Adipose tissue (tissue), 3 donors: ENCODE data around the gene PROM2. TPM values are rescaled to one million over a fixed set of nuclear protein-coding genes. Genes with fewer than 3 reads are reported as not detected.
"Not testable (repeated sequence)": the region's sequence is repeated elsewhere in the genome, so short reads cannot be mapped to it uniquely, and the experiment has no call there.

Experiments
- H3K27ac ChIP-seq: one replicate; pipeline ENCODE4 v1.5.1; 2013; ENCODE audit warnings: low read depth, low read length
- WGBS, 3 donors: extraction: QIAGEN DNeasy Blood & Tissue Kit; methylation state at CpG; one replicate each; pipeline ENCODE4 v1.1.7; 2013; 5-methylcytosine and 5-hydroxymethylcytosine counted together
- polyA plus RNA-seq, 3 donors: library from polyadenylated mRNA; stranded (reverse); fragments of 200-250 nt; gene quantifications; one replicate each; pipeline ENCODE4 v1.2.3, GENCODE V29; 2013
- donor health status: healthy with polysubstance abuse.
- donor health status: Bipolar disorder and iron deficiency.
- donor health status: healthy.

PROM2 gene, protein sequence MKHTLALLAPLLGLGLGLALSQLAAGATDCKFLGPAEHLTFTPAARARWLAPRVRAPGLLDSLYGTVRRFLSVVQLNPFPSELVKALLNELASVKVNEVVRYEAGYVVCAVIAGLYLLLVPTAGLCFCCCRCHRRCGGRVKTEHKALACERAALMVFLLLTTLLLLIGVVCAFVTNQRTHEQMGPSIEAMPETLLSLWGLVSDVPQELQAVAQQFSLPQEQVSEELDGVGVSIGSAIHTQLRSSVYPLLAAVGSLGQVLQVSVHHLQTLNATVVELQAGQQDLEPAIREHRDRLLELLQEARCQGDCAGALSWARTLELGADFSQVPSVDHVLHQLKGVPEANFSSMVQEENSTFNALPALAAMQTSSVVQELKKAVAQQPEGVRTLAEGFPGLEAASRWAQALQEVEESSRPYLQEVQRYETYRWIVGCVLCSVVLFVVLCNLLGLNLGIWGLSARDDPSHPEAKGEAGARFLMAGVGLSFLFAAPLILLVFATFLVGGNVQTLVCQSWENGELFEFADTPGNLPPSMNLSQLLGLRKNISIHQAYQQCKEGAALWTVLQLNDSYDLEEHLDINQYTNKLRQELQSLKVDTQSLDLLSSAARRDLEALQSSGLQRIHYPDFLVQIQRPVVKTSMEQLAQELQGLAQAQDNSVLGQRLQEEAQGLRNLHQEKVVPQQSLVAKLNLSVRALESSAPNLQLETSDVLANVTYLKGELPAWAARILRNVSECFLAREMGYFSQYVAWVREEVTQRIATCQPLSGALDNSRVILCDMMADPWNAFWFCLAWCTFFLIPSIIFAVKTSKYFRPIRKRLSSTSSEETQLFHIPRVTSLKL
- 1 to 10 TPM; 2.0 to 6.1 (median 3.0) TPM for polyA plus RNA-seq

DNA sequence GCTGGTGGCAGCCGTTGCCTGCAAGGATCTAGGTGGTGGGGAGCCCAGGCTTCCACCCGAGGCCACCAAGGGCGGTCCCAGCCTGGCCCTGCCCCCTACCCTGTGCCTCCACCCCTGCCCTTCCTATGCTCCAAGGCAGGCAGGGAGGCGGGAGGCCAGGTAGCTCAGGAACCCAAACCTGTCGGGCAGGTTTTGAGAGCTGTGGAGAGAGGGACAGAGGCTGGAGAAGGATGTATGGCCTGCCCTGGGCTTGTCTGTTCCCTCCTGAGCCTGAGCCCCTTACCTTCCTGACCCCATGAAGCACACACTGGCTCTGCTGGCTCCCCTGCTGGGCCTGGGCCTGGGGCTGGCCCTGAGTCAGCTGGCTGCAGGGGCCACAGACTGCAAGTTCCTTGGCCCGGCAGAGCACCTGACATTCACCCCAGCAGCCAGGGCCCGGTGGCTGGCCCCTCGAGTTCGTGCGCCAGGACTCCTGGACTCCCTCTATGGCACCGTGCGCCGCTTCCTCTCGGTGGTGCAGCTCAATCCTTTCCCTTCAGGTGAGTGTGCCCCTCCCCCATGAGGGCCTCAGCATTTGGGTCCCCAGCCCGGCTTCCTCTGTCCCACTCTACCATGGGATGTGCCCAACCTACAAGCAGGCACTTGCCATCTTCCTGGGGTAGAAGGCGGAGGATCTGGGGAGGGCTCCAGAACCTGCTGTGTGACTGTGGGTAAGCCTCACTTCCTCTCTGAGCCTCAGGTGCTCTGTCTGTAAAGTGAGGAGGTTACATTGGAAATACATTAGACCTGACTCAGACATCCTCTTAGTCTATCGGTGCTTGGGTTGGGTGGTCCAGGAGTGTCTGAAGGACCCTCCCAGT, at the start of gene PROM2:
TSS of gene PROM2 (plus strand) at position 159 of the 860 bp plus-strand sequence. CDS start at position 296, 137 bp downstream.
- 28 to 83% (median 78%) methylated on average over 17 of the region's 17 CpGs for WGBS, 3 donors

DNA sequence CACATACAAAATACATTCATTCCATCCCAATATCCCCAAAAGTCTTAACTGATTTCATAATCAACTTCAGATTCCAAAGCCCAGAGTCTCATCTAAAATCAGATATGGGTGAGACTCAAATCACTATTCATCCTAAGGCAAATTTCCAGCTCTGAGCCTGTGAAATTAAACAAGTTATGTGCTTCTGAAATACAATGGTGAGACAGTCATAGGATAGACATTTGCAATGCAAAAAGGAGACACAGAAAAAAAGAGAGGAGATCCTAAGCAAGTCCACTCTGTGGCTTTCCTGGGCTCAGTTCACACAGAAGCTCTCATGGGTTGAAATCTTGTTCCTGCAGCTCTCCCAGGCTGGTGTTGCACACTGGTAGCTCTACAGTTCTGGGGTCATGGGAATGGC, 48.6 kb upstream of the PROM2 start:
- no peak overlapping the region for H3K27ac ChIP-seq

More for the DNA sequence above, at the start of gene PROM2:
- H3K27ac ChIP-seq: no peak within 1 kb of the TSS

DNA sequence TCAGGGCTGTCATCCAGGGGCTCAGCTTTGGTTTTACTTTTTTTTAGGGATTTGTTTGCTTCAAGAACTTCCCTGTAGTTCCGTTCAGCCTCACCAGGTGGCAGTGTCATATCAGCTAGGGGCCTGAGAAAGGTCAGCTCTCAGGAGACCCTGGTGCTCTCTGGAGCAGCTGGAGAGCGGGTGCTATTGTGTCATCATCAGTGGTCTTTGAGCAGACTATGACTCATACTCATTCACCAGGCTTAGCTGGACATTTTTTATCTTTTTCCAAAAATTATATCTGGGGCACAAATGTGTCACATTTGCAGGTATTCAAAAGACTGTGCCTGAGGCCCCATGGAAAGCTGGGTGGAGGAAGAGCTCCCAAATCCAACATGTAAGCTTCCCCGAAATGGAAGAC, 42.5 kb upstream of the PROM2 start:
- WGBS, 3 donors: 39 to 55% (median 51%) methylated on average over 3 of the region's 3 CpGs

DNA sequence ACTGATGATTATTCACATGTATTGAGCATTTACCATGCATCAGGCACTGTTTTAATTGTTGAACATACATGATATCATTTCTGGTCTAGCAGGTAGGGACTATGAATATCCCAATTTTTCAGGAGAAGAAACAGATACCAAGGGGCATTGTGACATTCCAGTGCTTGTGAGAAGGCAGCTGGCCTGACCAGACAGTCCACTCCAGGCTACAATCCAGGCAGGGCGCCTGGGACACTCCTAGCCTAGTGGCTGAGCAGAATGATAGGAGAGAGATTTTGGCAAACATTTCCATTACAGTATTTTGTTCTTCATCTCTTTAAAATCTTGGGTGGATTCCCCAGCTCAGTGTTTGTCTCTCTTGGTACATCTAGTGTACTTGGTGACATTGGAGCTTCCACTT, 42.0 kb upstream of the PROM2 start:
- no peak overlapping the region for H3K27ac ChIP-seq
- WGBS, 3 donors: 63 to 95% (median 90%) methylated on average over 1 of the region's 1 CpG

More for the DNA sequence above, 42.5 kb upstream of the PROM2 start:
- H3K27ac ChIP-seq: no peak overlapping the region

DNA sequence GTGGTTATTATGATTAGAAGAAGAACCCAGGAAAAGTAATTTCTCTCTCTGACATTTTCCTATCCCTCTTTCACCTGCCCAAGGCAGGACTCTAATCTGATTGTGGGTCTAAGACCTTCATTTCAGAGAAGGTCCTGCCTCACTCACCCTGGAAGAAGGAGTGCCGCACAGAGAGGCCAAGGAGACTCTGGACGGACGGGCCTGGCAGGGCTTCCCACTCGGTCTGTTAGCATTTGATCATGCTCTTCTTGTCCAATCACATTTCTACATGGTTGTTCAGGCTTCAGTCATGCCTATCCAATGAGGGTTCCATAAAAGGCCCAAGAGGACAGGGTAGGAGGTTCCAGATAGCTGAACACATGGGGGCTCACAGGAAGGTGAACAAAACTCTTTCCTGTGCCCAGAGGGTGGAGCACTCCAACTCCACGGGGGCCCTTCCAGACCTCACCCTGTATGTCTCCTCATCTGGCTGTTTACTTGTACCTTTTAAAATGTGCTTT, 39.9 kb upstream of the PROM2 start:
- WGBS, 3 donors: 88 to 92% (median 91%) methylated on average over 5 of the region's 5 CpGs

DNA sequence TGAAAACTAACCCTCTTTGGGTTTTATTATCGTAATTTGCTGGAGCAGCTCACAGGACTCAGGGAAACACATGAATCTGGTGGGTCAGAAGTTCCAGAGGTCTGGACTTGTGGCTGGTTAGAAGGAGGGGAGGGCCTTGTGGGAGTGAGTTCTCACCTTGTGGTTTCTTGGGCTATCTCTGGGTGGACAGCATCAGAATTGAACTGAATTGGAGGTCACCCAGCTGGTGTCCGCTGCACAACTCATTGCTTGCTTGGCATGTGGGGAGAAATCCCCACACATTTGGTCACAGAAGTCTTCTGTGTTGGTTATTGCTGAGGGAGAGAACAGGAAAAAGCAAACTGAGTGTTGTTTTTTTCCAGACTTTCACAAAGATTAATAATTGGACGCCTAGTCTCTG, 39.4 kb upstream of the PROM2 start:
- WGBS, 3 donors: 95% methylated on average over 3 of the region's 3 CpGs
- no peak overlapping the region for H3K27ac ChIP-seq

More for the DNA sequence above, 39.9 kb upstream of the PROM2 start:
- H3K27ac ChIP-seq: no peak overlapping the region

DNA sequence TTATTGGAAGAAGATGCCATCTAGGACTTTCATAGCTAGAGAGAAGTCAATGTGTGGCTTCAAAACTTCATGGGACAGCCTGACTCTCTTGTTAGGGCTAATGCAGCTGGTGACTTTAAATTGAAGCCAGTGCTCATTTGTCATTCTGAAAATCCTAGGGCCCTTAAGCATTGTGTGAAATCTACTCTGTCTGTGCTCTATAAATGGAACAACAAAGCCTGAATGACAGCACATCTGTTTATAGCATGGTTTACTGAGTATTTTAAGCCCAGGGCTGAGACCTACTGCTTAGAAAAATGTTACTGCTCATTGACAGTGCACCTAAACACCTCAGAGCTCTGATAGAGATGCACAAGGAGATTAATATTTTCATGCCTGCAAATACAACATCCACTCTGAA, 36.1 kb upstream of the PROM2 start:
- H3K27ac ChIP-seq: no peak overlapping the region

DNA sequence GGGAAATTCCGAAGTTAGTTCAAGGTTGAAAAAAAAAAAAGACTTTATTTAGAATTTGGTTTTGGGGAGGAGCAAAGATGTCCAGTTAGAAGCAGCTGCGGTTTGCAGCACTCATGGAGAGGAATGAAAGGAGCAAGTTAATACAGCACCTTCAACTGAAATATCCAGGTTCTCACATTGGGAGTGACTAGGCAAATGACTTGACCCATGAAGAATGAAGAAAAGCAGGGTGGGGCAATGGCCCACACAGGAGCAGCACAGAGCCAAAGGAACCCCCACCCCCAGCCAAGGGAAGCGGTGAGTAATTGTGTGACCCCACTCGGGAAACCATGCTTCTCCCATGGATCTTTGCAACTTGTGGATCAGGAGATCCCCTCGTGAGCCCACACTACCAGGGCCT, 34.2 kb upstream of the PROM2 start:
- WGBS, 3 donors: 93 to 96% (median 94%) methylated on average over 5 of the region's 5 CpGs

DNA sequence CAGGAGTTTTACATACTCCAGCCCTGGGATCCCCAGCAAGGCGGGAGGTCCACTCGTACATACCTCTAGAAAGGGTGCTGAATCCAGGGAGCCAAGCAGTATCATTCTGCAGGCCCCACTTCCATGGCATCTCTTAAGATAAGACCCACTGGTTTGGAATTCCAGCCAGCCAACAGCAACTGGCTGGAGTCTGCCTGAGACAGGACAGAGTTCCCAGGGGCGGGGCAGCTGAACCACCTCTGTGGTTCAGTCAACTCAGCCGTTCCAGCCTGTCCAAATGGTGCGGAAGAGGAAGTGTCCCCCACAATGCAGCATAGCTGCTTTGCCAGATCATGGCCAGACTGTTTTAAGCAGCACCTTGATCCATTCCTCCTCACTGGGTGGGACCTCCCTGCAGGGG, 33.7 kb upstream of the PROM2 start:
- WGBS, 3 donors: 93 to 98% (median 96%) methylated on average over 5 of the region's 5 CpGs
- H3K27ac ChIP-seq: no peak overlapping the region

More for the DNA sequence above, 34.2 kb upstream of the PROM2 start:
- no peak overlapping the region for H3K27ac ChIP-seq

DNA sequence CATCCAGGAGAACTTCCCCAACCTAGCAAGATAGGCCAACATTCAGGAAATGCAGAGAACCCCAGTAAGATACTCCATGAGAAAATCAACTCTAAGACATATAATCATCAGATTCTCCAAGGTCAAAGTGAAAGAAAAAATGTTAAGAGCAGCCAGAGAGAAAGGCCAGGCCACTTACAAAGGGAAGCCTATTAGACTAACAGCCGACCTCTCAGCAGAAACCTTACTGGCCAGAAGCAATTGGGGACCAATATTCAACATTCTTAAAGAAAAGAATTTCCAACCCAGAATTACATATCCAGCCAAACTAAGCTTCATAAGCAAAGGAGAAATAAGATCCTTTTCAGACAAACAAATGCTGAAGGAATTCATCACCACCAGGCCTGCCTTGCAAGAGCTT, 32.2 kb upstream of the PROM2 start:
- WGBS, 3 donors: 91 to 96% (median 93%) methylated on average over 1 of the region's 1 CpG
- H3K27ac ChIP-seq: not testable (repeated sequence)

DNA sequence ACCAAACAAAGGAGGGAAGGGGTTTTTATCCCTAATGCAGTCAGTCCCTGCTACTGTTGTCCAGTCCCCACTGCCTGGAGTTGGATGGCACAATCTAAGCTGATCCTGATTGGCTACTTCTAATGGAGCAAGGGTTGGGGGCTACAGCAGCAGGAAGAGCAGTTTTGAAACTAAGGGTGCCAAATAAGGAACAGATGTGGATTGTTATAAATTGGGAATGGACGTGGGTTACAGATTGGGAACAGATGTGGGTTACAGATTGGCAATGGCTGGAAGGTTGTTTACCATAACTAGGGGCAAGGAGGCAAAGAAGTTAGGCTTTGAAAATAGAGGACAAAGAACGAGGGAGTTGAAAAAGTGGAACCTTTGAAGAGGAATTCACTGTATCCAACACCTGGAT, 16.0 kb upstream of the PROM2 start:
- H3K27ac ChIP-seq: no peak overlapping the region
- WGBS, 3 donors: 70 to 83% (median 77%) methylated on average over 2 of the region's 2 CpGs

DNA sequence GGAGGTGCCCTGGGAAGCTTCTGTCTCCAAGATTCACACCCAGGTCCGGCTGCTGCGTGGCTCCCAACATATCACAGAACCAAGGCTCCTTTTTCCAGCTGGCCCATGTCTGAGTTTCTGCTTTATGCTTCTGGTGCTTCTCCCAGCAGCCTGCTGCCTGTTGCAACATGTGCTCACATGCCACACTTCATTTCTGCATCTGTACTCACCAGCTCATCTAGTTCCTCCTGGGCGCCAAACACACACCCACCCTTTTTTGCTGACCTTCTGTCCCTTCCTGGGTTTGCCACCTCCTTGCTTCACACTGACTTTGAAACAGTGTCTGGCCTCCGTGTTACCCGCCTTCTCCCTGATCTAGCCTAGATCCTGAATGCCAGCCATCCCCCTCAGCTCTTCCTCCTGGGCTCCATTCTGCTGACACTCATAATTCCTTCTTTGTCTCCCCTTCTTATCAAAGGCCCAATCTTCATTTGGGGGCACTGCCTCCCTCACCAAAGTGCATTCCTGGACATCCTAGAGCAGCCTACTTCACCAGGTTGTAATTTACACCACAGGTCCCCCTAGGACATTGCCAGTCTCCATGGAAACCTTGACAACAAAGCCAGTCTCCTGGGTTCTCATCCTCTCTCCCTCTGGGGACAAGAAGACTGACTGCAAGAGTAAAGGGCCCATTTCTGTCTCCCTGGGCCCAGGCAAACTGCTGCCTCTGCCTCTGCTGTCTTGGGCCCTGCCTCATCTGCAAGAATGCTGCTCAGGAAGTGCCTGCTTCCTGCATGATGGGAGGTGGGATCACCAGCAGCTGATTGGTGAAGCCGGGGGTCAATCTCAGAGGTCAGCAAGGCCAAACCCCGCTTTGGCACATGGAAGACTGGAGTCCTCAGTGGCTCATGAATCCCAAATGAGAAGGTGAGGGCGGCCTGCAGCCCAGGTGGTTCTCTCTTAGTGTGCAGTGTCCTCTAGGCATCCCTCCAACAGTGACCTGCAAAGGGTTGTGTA, 13.9 kb upstream of the PROM2 start:
- WGBS, 3 donors: 66 to 93% (median 74%) methylated on average over 8 of the region's 8 CpGs
- no peak overlapping the region for H3K27ac ChIP-seq

DNA sequence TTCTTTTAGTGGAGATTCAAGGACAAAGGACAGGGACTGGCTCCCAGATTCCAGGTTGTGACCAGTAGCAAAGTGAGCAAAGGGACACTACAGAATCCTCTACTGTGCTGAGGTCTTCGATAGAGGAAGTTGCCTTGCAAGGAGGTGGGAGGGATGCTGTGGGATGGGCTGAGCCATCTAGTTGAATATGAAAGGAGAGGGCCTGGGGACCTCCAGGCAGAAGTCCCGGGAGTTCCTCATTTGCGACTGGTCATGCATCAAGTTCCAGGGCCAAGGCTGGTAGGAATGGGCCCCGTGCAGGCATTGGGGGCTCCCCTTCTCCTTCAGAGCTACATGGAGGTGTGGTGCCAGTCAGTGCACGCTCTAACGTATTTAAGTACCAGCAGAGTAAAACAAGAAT, 12.6 kb upstream of the PROM2 start:
- H3K27ac ChIP-seq: no peak overlapping the region
- 54 to 81% (median 56%) methylated on average over 6 of the region's 6 CpGs for WGBS, 3 donors

DNA sequence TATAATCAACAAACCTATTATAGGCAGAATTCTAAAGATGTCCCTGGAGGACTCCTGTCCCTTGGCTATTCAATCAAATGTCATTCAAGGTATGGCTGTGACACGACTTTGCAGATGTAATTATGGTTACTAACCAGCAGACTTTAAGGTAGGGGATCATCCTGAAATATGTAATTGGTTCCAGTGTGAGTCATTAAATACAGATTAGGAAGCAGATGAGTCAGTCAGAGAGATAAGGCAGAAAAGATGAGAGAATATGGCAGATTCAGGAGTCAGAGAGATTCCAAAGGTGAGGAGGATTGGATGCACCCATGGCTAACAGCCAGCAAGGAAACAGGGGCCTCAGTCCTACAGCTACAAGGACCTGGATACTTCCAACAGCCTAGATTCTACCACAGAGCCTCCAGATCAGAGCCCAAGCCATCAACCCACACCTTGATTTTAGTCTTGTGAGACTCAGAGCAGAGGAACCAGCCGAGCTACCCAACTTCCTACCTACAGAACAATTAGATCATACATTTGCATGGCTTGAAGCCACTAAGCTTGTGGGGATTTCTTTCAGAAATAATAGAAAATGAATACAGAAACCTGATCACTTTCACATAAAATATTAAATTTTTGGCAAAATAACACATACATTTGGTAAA, 11.2 kb upstream of the PROM2 start:
- 61 to 81% (median 71%) methylated on average over 2 of the region's 2 CpGs for WGBS, 3 donors

DNA sequence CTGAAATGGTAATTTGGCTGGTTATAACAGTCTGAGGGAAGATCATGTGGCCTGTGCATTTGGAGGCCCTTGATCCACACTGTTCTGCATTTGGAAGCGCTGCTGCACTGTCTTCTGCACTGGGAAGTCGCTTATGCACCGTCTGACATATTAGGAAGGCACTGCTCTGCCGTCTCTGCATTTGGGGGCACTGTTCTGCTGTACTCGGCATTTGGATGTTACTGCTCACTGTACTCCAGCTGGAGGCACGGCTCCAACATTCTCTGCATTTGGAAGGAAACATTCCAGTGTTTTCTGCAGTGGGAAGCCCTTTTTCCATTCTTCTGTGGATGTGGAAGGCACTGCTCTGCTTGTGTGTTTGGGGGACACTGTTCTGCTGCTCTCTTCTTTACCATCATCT, 9.6 kb upstream of the PROM2 start:
- WGBS, 3 donors: 54 to 60% (median 57%) methylated on average over 6 of the region's 6 CpGs
- H3K27ac ChIP-seq: no peak overlapping the region

More for the DNA sequence above, 11.2 kb upstream of the PROM2 start:
- H3K27ac ChIP-seq: no peak overlapping the region

DNA sequence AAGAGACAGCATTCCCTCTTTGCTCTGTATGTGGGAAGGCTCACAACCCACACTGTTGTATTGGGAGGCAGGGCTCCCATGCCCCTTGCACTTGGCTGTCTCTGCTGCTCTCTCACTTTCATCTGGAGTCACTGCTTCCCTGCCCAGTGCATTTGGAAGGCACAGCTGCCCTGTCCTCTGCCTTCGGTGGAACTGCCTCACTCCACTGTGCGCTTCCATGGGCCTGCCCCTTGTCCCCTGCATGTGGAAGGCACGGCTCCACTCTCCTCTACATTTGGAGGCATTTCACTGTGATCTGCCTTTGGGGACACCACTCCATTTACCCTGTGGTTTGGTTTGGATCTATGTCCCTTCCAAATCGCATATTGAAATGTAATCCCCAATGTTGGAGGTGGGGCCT, 9.1 kb upstream of the PROM2 start:
- WGBS, 3 donors: 80 to 84% (median 82%) methylated on average over 4 of the region's 4 CpGs
- H3K27ac ChIP-seq: no peak overlapping the region
